HepG2 (cell line): ENCODE measurements around the gene SLC23A2. TPM values are rescaled to one million over a fixed set of nuclear protein-coding genes. Genes with fewer than 3 reads are reported as not detected.

Experiments
- ATAC-seq: fragments of 200-7000 bp; cut with Tn5 transposase; 3 replicates; pipeline ENCODE4 v1.9.1; 2020; ENCODE audit warnings: mild to moderate bottlenecking, moderate library complexity
- BruUV-seq: library from RNA; stranded (reverse); fragments of 400-500 nt; replicated peaks from 2 replicates; lab custom pipeline; 2021; lab: Mats Ljungman, UMichigan
- CTCF ChIA-PET: fragments of 300-600 bp; formaldehyde crosslinking; extraction: SDS; loops from one replicate; lab custom pipeline; 2021; ENCODE audit warnings: low total read pairs, inconsistent platforms, low intra/inter-chr PET ratio; lab: Yijun Ruan, JAX
- POLR2A ChIA-PET: fragments of 350-600 bp; sonication (Branson Sonifier 250); formaldehyde crosslinking; loops from one replicate; lab custom pipeline; 2020; ENCODE audit warnings: antibody characterized with exemption, inconsistent platforms; lab: Yijun Ruan, JAX
- DNase-seq: peaks from one replicate; pipeline ENCODE4 v3.0.0-alpha.2; 2015; ENCODE audit warnings: low spot score
- FAIRE-seq: peaks from 3 replicates; lab custom pipeline; 2011; peaks lifted over from hg19 to GRCh38; lab: Jason Lieb, UNC
- H2AFZ ChIP-seq: one replicate; pipeline ENCODE4 v1.6.1; 2011; ENCODE audit warnings: low read length, inconsistent platforms
- H3K27ac ChIP-seq: fragments of 300-600 bp; 3 replicates; pipeline ENCODE4 v1.8.0; 2011; ENCODE audit warnings: mixed run types, mild to moderate bottlenecking, mixed read lengths, low read length, inconsistent platforms; ENCODE audit not compliant: insufficient read depth; ENCODE audit errors: extremely low read length
- H3K27me3 ChIP-seq, 2 experiments: fragments of 200-600 bp in 1 of 2; 2 replicates in 1 of 2; 3 replicates in 1 of 2; pipeline versions ENCODE4 v1.6.0 to v1.8.0; 2011; ENCODE audit warnings: low read length in 2 of 2, mild to moderate bottlenecking in 2 of 2, moderate library complexity in 2 of 2, inconsistent platforms in 1 of 2; ENCODE audit not compliant: insufficient read depth in 2 of 2, control insufficient read depth in 1 of 2
- H3K36me3 ChIP-seq, 2 experiments: fragments of 200-600 bp in 1 of 2; replicated peaks in 1 of 2; 2 replicates in 1 of 2; 3 replicates in 1 of 2; pipeline versions ENCODE4 v1.5.1 to v1.8.0; 2011; ENCODE audit warnings: low read length in 2 of 2, inconsistent platforms in 1 of 2; ENCODE audit not compliant: insufficient read depth in 2 of 2, control insufficient read depth in 1 of 2
- H3K4me1 ChIP-seq: 2 replicates; pipeline ENCODE4 v1.5.1; 2012; ENCODE audit warnings: low read length, inconsistent platforms; ENCODE audit not compliant: insufficient read depth
- H3K4me2 ChIP-seq: 2 replicates; pipeline ENCODE4 v1.6.0; 2011; ENCODE audit warnings: low read depth, low read length, inconsistent platforms
- H3K4me3 ChIP-seq, 3 experiments: fragments of 200-600 bp in 1 of 3; sonication (generic), shearing (Covaris generic) in 1 of 3; replicated peaks in 1 of 3; 2 replicates each; pipeline ENCODE4 v1.5.1; 2011 to 2016; ENCODE audit warnings: low read length in 3 of 3, inconsistent platforms in 2 of 3, low read depth in 2 of 3, mild to moderate bottlenecking in 2 of 3, control low read depth in 1 of 3, mixed read lengths in 1 of 3; ENCODE audit not compliant: insufficient read depth in 1 of 3
- H3K79me2 ChIP-seq: one replicate; pipeline ENCODE4 v1.6.1; 2011; ENCODE audit warnings: low read length, inconsistent platforms; ENCODE audit not compliant: insufficient read depth
- H3K9ac ChIP-seq: 2 replicates; pipeline ENCODE4 v1.6.0; 2011; ENCODE audit warnings: mild to moderate bottlenecking, low read depth, low read length, inconsistent platforms; ENCODE audit not compliant: insufficient read depth
- H3K9me3 ChIP-seq: 2 replicates; pipeline ENCODE4 v1.5.1; 2012; ENCODE audit warnings: mild to moderate bottlenecking, low read length
- H4K20me1 ChIP-seq: 2 replicates; pipeline ENCODE4 v1.6.0; 2011; ENCODE audit warnings: inconsistent platforms, mild to moderate bottlenecking, low read length, moderate library complexity; ENCODE audit not compliant: insufficient read depth
- AGO2 ChIP-seq: fragments of 200-400 bp; formaldehyde crosslinking; optimal IDR thresholded peaks from 2 replicates; pipeline ENCODE3; 2017; ENCODE audit warnings: mild to moderate bottlenecking, low read depth, low read length, moderate library complexity
- AHR ChIP-seq: IDR thresholded peaks from 2 replicates; pipeline ENCODE4 v1.6.1; 2018; ENCODE audit warnings: missing genetic modification reagents, missing compliant biosample characterization
- CCDC6 ChIP-seq: sonication (generic); formaldehyde crosslinking; IDR thresholded peaks from 2 replicates; pipeline ENCODE4 v1.8.1; 2022; ENCODE audit warnings: mild to moderate bottlenecking, missing genetic modification reagents, moderate library complexity
- FOSL2 ChIP-seq: sonication (generic); formaldehyde crosslinking; IDR thresholded peaks from 2 replicates; pipeline ENCODE4 v1.4.0; 2020; ENCODE audit warnings: missing genetic modification reagents
- GTF2F1 ChIP-seq: fragments of 150-350 bp; IDR thresholded peaks from 2 replicates; pipeline ENCODE4 v1.6.1; 2014; ENCODE audit warnings: low read length
- PCBP2 ChIP-seq: fragments of 200-400 bp; formaldehyde crosslinking; optimal IDR thresholded peaks from 2 replicates; pipeline ENCODE3; 2018; ENCODE audit warnings: low read length, low read depth; ENCODE audit not compliant: poor library complexity, severe bottlenecking
- ZFP36 ChIP-seq: fragments of 150-350 bp; IDR thresholded peaks from 2 replicates; pipeline ENCODE4 v1.6.1; 2018; ENCODE audit warnings: borderline replicate concordance, low read length, low read depth; ENCODE audit not compliant: partially characterized antibody
- ZMYM2 ChIP-seq: sonication (generic); formaldehyde crosslinking; IDR thresholded peaks from 2 replicates; pipeline ENCODE4 v1.8.0; 2022; ENCODE audit warnings: mild to moderate bottlenecking, missing genetic modification reagents
- ZMYM3 ChIP-seq: sonication (generic); formaldehyde crosslinking; IDR thresholded peaks from 2 replicates; pipeline ENCODE4 v1.5.1; 2020; ENCODE audit warnings: mild to moderate bottlenecking, missing genetic modification reagents
- ZMYM4 ChIP-seq: sonication (generic); formaldehyde crosslinking; IDR thresholded peaks from 2 replicates; pipeline ENCODE4 v1.8.1; 2023; ENCODE audit warnings: mild to moderate bottlenecking, missing genetic modification reagents
- ZNF281 ChIP-seq: sonication (generic); formaldehyde crosslinking; IDR thresholded peaks from 2 replicates; pipeline ENCODE4 v1.4.0; 2020; ENCODE audit warnings: missing genetic modification reagents, borderline replicate concordance
- ZNF326 ChIP-seq: sonication (generic); formaldehyde crosslinking; IDR thresholded peaks from 2 replicates; pipeline ENCODE4 v1.4.0; 2020; ENCODE audit warnings: missing genetic modification reagents, borderline replicate concordance
- ZNF333 ChIP-seq: sonication (generic); formaldehyde crosslinking; IDR thresholded peaks from 2 replicates; pipeline ENCODE4 v1.4.0; 2020; ENCODE audit warnings: mild to moderate bottlenecking, missing genetic modification reagents, borderline replicate concordance
- ZNF530 ChIP-seq: sonication (generic); formaldehyde crosslinking; IDR thresholded peaks from 2 replicates; pipeline ENCODE4 v1.5.0; 2020; ENCODE audit warnings: low read depth, mild to moderate bottlenecking, missing genetic modification reagents
- ZNF589 ChIP-seq: sonication (generic); formaldehyde crosslinking; conservative IDR thresholded peaks from 2 replicates; pipeline ENCODE4 v1.8.0; 2022; ENCODE audit warnings: mild to moderate bottlenecking, moderate library complexity, missing genetic modification reagents
- ZNF652 ChIP-seq: IDR thresholded peaks from 2 replicates; pipeline ENCODE4 v1.6.1; 2016; ENCODE audit warnings: low read depth, borderline replicate concordance
- ZSCAN22 ChIP-seq: sonication (generic); formaldehyde crosslinking; IDR thresholded peaks from 2 replicates; pipeline ENCODE4 v1.4.0; 2020; ENCODE audit warnings: mild to moderate bottlenecking, missing genetic modification reagents
- WGBS: methylation state at CpG from one replicate; pipeline ENCODE4 v1.1.6; 2017; ENCODE audit warnings: low lambda C conversion rate; 5-methylcytosine and 5-hydroxymethylcytosine counted together
- in situ Hi-C: cut with HindIII; loops from 2 replicates; pipeline ENCODE4 v1.10.0; 2017; ENCODE audit warnings: low pct_unique_long_range_greater_than_20kb; ENCODE audit not compliant: extremely low pct_ligation_motif_present
- intact Hi-C: fragments of 100-400 bp; cut with micrococcal nuclease; formaldehyde crosslinking; loops from one replicate; pipeline ENCODE4 v1.10.0; 2022; ENCODE audit not compliant: unreplicated experiment
- polyA plus RNA-seq, 8 experiments: library from polyadenylated mRNA; depleted of rRNA in 3 of 8; stranded (reverse) in 7 of 8; unstranded in 1 of 8; fragments of >200 nt; fragmentation: Illumina TruSeq in 4 of 8; extraction: Trizol in 4 of 8; gene quantifications; 2 replicates each; pipeline versions ENCODE4 v1.2.1 to v1.2.3, GENCODE V29; 2011 to 2016; ENCODE audit warnings: low read depth in 4 of 8, missing spikeins in 1 of 8, mixed read lengths in 1 of 8; ENCODE audit not compliant: insufficient read depth in 1 of 8
- total RNA-seq, 5 experiments: library from RNA; depleted of rRNA; stranded (reverse); fragments of >200 nt; fragmentation: Illumina TruSeq; extraction: Trizol; gene quantifications; 2 replicates each; pipeline ENCODE4 v1.2.3, GENCODE V29; 2016; ENCODE audit warnings: low read depth in 1 of 5
- TF ChIP-seq, protein P1 (sequence below): sonication (generic); formaldehyde crosslinking; IDR thresholded peaks from 2 replicates; pipeline ENCODE4 v1.4.0; 2020; ENCODE audit warnings: missing genetic modification reagents
- TF ChIP-seq, protein P2 (sequence below): sonication (generic); formaldehyde crosslinking; IDR thresholded peaks from 2 replicates; pipeline ENCODE4 v1.5.0; 2020; ENCODE audit warnings: mild to moderate bottlenecking, missing genetic modification reagents
- TF ChIP-seq, protein P3 (sequence below): sonication (generic); formaldehyde crosslinking; IDR thresholded peaks from 2 replicates; pipeline ENCODE4 v1.5.1; 2020; ENCODE audit warnings: missing genetic modification reagents, mild to moderate bottlenecking, borderline replicate concordance

The SLC23A2 gene
- total and polyA plus RNA-seq, 2 of the 13 experiments (the other 11 are each of a cell fraction or from before 2014, with no cell fraction given), result 42.2 to 51.2 TPM

- H3K9ac ChIP-seq, result no peak overlapping the region
- ATAC-seq (no peak), FAIRE-seq (no peak), DNase-seq (no peak)
- peaks cover 73% of the 10 kb centered on the region for H3K4me1 ChIP-seq
- H3K79me2 ChIP-seq, result peaks cover 51% of the 10 kb centered on the region
- no peak overlapping the region for H3K4me2 ChIP-seq
- no peak overlapping the region for H2AFZ ChIP-seq
- 95% methylated on average over 7 of the region's 7 CpGs for WGBS
- H3K27me3 ChIP-seq, result no peaks in the 10 kb centered on the region
- POLR2A ChIA-PET, result interaction anchor here (0.6 to 0.9 kb wide), 2 partner anchors 14 to 71 kb away, joined by 3 read pairs; no protein-coding TSS in a partner anchor
- no peak overlapping the region for H3K4me3 ChIP-seq
- no TSS peak for BruUV-seq
- intact Hi-C loops (no loop called here), in situ Hi-C loops (no loop called here)
- H3K27ac ChIP-seq, result no peak overlapping the region
- CTCF ChIA-PET, result no interaction called here
- no peaks in the 10 kb centered on the region for H4K20me1 ChIP-seq
- H3K9me3 ChIP-seq, result no peaks in the 10 kb centered on the region
- H3K36me3 ChIP-seq, result 0 out of 5 replicates have a peak, but pooled peaks cover 0 to 1% of the 10 kb centered on the region in 2 experiments
- TF ChIP-seq ZNF652 (CRISPR knock-in tag), result no peak
- no peak for TF ChIP-seq ZNF530 (CRISPR knock-in tag)
- no peak for TF ChIP-seq ZSCAN22 (CRISPR knock-in tag)
- no peak for TF ChIP-seq PCBP2
- no peak for TF ChIP-seq ZNF589 (CRISPR knock-in tag)
- TF ChIP-seq ZMYM2 (CRISPR knock-in tag), result no peak
- TF ChIP-seq, protein P1, sequence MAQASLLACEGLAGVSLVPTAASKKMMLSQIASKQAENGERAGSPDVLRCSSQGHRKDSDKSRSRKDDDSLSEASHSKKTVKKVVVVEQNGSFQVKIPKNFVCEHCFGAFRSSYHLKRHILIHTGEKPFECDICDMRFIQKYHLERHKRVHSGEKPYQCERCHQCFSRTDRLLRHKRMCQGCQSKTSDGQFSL (CRISPR knock-in tag), result no peak
- no peak for TF ChIP-seq GTF2F1
- TF ChIP-seq, protein P2, sequence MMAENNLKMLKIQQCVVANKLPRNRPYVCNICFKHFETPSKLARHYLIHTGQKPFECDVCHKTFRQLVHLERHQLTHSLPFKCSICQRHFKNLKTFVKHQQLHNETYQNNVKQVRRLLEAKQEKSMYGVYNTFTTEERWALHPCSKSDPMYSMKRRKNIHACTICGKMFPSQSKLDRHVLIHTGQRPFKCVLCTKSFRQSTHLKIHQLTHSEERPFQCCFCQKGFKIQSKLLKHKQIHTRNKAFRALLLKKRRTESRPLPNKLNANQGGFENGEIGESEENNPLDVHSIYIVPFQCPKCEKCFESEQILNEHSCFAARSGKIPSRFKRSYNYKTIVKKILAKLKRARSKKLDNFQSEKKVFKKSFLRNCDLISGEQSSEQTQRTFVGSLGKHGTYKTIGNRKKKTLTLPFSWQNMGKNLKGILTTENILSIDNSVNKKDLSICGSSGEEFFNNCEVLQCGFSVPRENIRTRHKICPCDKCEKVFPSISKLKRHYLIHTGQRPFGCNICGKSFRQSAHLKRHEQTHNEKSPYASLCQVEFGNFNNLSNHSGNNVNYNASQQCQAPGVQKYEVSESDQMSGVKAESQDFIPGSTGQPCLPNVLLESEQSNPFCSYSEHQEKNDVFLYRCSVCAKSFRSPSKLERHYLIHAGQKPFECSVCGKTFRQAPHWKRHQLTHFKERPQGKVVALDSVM (CRISPR knock-in tag), result peak; percentile 88
- TF ChIP-seq ZMYM3 (CRISPR knock-in tag), result no peak
- no peak for TF ChIP-seq ZNF333 (CRISPR knock-in tag)
- no peak for TF ChIP-seq AHR (CRISPR knock-in tag)
- TF ChIP-seq FOSL2 (CRISPR knock-in tag), result peak; percentile 44; the same call in 1 of the 2 replicates
- no peak for TF ChIP-seq CCDC6
- no peak for TF ChIP-seq ZFP36
- TF ChIP-seq, protein P3, sequence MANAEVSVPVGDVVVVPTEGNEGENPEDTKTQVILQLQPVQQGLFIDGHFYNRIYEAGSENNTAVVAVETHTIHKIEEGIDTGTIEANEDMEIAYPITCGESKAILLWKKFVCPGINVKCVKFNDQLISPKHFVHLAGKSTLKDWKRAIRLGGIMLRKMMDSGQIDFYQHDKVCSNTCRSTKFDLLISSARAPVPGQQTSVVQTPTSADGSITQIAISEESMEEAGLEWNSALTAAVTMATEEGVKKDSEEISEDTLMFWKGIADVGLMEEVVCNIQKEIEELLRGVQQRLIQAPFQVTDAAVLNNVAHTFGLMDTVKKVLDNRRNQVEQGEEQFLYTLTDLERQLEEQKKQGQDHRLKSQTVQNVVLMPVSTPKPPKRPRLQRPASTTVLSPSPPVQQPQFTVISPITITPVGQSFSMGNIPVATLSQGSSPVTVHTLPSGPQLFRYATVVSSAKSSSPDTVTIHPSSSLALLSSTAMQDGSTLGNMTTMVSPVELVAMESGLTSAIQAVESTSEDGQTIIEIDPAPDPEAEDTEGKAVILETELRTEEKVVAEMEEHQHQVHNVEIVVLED (CRISPR knock-in tag), result no peak
- no peak for TF ChIP-seq ZNF281 (CRISPR knock-in tag)
- TF ChIP-seq ZNF326 (CRISPR knock-in tag), result no peak
- no peak for TF ChIP-seq ZMYM4
- no peak for TF ChIP-seq AGO2
These were observed 41.7 kb downstream of the SLC23A2 start for GRCh38 chr20:4959592-4959991.
